Stimulated activated CD8-positive, alpha-beta memory T cell treated with anti-CD3 and anti-CD28 coated beads, Interleukin-7, amount 100 ng/mL, for 1 hour (primary cell): Measurements from ENCODE around the gene ZBED2.
"Not testable (repeated sequence)": the region's sequence is repeated elsewhere in the genome, so short reads cannot be mapped to it uniquely, and the experiment has no call there.

Experiments used
- DNase-seq, 2 donors: peaks; one replicate each; pipeline ENCODE4 v3.0.0-alpha.2; 2020; ENCODE audit warnings: low read depth in 2 of 2

The ZBED2 gene, protein sequence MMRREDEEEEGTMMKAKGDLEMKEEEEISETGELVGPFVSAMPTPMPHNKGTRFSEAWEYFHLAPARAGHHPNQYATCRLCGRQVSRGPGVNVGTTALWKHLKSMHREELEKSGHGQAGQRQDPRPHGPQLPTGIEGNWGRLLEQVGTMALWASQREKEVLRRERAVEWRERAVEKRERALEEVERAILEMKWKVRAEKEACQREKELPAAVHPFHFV

DNA sequence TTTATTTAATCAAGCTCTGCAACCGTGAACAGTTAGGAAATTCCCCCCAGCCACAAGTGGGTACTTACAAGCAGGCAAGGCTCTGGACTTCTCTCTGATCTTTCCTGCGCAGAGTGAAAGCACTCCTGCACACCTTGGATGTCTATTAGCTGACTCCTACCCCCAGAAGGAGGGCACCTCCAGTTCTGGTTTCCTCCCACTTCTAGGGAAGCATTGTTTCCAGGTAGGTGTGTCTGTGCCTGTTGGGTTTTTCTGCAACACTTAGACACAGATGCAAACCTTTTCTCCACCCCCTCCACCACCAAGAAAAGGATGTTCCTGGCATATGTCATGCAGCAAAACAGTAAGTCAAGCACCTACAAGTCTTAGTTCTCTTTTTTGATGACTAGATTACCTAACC, at the start of gene ZBED2:
Gene ZBED2 (minus strand): TSS at position 115 of the 400 bp plus-strand sequence. CDS start 1,145 bp downstream, outside the sequence.
- no peak for DNase-seq

DNA sequence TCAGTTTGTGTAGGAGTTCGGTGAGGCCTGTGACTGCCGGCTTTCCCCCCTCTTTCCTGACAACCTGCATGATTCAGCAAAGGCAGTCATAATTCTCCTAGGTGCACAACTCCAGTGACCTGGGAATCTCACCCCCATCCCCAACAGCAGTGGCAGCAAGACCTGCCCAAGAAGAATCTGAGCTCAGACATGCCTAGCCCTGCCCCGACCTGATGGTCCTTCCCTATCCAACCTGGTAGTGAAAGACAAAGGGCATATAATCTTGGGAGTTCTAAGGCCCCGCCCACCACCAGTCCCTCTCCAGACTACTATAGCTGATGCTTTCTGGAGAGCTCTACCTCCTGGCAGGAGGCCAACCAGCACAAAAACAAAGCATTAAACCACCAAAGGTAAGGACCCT, 44.2 kb upstream of the ZBED2 start:
- no peak for DNase-seq

DNA sequence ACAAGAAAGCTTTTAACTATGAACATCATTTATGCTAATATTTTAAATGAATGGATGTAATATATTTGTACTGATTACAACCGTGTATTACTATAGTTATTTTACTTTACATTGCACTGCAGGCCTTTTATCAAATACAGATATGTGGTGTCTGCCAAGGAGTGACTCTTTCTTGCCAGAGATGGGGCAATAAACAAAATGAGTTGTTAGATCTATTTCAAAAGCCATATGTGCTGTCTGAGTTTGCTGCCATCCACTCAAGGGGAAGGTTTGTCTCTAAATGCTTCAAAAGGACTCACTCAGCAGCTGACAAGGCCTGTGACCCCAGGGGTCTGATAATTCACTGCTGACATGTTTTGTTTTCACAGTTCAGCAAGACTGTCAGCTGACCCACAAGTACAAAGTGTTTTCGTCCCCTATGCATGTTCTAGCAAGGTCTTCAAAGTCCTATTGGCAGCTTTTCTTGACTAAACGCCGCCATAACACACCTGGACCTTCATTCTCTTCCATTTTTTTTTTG, 41.3 kb upstream of the ZBED2 start:
- no peak for DNase-seq

DNA sequence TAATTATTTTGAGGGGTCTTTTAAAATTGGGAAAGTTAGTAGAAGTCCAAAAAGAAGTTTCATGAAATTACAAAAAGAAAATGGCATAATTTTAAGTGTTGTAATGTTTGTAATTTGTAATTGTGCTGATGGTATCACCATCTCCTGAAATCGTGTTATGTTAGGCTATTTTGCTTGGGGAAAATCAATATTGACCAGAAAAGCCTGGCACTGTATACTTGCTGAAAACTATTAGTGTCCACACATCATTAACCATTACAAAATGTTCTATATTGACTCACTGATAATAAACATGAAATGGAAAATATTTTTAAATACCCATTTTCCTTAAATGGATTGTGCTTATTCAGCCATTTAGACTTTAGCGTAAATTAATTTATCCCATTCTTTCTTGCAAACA, 40.3 kb upstream of the ZBED2 start:
- DNase-seq, result no peak

DNA sequence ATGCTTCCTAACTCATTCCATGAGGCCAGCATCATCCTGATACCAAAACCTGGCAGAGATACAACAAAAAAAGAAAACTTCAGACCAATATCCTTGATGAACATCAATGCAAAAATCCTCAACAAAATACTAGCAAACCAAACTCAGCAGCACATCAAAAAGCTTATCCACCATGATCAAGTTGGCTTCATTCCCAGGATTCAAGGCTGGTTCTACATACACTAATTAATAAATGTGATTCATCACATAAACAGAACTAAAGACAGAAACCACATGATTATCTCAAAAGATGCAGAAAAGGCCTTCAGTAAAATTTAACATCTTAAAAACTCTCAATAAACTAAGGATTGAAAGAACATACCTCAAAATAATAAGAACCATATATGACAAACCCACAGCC, 35.5 kb upstream of the ZBED2 start:
- DNase-seq, result not testable (repeated sequence)

DNA sequence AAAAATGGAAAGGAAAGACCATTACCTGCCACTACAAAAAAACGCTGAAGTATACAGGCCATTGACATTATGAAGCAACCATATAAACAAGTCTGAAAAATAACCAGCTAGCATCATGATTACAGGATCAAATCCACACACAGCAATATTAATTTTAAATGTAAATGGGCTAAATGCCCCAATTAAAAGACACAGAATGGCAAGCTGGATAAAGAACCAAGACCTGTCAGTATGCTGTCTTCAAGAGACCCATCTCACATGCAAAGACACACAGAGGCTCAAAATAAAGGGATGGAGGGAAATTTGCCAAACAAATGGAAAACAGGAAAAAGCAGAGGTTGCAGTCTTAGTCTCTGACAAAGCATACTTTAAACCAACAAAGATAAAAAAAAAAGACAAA, 33.9 kb upstream of the ZBED2 start:
- DNase-seq, result not testable (repeated sequence)

DNA sequence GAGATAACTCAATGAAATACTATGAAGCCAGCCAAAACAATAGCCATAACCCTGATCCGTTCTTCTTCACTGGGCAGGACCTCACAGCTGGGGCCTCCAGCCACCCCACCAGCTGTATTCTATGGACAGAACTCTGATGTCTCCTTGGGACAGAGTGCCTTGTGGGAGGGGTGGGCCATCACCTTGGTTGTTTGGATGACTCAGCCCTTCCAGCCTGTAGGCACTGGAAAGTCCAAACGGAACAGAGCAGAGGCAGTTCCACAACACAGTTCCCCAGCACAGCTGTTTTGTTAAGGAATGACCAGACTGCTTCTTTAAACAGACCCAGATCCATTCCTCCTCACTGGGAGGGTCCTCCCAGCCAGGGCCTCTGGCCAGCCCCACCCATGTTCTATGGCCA, 31.9 kb upstream of the ZBED2 start:
- no peak for DNase-seq

DNA sequence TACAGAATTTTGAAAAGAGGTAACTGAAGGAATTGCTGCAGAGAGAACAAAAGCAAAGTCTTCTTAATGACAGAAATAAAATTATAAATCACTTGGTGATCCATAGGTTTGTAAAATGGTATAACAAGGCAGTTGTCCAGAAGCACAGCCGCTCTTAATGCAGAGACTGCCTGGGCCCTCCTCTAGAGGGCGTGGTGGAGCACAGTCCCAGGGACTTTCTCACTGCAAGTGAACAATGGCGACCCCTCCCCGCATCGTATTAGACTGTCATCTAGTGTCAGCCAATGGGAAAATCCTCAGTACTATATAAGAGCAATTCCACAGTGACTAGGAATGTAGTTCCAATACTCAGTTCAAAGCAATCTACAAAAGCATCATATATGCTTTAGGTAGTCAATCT, 26.4 kb upstream of the ZBED2 start:
- no peak for DNase-seq

DNA sequence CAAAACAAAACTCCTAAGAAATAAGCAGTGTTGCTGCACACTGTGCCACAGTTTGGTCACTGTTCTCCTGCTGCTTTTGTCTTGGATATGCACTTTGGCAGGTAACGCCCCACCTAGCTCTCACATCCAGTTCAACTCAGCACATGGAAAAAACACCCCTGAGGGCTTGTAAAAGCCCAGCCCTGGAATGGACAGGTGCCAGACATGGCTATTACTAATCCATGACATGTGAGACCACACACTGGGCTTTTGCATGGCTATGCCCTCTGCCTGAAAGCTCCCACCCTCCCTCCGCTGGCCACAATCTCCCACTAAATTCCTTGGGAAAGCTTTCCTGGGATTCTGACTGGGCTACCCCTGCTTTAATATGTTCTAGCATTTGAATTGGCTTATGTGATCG, 24.7 kb upstream of the ZBED2 start:
- no peak for DNase-seq

DNA sequence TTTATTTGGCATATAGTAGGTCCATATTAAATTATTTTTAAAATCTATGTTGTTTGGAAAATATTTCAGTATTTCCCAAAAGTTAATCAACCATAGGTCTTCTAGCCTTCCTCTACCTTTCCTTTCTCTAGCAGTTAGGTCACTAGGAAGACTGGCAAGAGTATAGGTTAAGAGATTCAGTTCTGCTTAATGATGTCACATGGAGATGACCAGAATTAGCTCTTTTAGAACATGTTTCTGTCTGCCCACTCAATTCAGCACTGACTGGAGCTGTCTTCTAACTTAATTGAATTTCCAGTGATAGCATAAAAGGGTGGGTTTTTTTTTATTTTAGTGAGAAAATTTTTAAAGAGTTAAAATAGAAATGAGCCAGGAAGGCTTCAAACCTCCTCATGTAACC, 23.8 kb upstream of the ZBED2 start:
- no peak for DNase-seq

DNA sequence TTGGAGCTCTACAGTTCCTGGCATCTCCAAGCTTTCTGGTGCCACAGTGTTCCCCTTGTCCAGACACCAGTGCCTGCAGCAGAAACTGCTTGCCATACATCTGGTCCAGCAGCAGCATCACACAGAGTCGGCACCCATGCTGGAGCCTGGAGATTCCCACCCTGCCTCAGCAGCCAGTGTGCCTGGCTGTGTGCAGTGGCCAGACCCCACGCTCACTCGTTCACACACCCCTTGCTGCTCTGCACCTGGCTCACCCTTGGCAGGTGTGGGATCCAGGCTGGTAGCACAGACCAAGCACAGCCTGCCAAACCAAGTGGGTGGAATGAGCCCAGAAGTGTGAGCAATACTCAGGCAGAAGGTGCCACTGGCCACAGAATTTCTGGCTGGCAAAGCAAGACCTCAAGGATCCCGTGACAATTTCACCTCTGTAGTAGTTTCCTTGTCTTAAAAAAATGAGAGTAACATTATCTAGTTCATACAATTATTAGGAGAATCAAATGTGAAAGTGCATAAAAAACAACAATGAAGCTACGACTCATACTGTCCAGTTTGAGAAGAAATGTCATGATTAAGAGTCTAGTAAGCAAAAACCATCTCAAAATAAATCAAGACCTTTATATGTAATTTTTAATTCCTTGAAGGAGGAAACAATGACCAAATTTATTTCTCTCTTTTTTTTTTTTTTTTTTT, 22.9 kb upstream of the ZBED2 start:
- DNase-seq, result no peak

DNA sequence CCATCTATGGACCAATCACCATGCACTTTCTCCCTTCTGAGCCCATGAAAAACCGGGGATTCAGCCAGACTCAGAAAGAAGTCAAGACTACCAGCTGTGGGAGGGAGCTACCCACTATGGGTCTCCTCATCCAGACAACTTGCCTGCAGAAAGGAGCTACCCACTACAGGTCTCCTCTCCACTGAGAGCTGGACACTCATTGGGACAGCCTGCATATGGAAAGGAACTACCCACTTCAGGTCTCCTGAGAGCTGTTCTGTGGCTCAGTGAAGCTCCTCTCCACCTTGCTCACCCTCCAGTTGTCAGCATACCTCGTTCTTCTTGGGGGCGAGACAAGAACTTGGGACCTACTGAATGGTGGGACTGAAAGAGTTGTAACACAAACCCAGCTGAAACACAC, 22.3 kb upstream of the ZBED2 start:
- DNase-seq, result no peak

DNA sequence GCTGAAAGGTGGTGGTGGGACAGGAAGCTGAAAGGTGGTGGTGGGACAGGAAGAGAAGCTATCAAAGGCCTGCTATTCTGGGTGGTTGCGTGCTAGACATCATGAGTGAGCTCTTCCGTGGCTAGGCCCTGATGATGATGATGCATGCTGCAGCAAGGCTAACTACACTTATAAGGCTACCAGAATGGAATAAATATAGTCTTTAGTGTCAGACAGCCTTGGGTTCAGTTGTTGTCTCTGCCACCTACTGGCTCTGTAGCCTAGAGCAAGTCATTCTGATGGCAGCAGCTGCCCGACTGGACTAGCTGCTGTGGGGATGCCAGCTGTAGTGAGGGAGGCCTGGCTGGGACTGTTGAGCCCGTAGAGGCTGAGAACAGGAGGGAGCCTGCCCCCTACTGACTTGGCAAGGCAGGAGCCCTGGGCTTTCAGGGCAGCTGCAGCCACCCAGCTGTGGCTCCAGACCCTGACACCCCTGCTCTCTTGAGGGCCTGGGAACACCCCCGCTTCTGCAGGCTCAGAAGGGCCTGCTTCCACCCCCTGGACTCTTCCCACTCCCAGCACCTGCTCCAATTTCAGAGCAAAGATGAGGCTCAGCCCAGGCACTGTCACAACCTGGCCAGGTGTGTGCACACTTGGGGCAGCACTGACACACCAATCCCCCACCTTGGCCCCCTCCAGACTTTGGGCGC, 21.4 kb upstream of the ZBED2 start:
- DNase-seq, result peak in 1 of 2 donors; percentile 6

DNA sequence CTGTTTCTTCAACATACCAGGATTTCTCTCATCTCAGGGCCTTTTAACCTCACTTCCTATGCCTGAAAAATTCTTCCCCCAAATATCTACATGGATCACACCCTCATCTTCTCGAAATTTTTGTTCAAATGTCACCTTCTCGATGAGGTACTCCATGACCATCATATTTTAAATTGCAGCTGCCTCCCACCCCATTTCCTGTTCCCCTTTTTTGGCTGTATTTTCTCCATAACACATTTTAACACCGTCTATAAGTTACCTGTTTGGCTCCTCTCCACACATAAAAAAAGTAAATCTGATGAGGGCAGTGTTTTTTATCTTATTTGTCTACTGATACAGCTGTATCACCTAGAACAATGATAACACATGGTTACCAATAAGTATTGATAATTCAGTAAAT, 20.7 kb upstream of the ZBED2 start:
- DNase-seq, result no peak

DNA sequence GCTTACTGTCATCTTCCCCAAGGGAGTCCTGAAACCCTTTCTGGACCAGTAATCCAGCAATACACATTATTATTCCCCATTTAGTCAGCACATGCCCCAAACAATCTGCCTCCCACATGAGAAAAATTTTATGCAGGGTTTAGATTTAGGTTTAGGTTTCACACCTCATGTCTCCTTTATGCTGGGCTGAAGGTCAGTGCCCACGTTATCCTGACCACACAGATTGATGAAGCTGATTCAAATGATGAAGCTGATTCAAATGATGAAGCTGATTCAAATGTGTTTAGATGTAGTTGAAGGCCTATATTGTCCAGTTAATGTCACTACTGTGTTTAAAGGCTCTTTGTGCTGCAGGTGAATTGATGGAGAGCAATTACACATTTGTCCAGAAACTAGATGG, 18.1 kb upstream of the ZBED2 start:
- no peak for DNase-seq

DNA sequence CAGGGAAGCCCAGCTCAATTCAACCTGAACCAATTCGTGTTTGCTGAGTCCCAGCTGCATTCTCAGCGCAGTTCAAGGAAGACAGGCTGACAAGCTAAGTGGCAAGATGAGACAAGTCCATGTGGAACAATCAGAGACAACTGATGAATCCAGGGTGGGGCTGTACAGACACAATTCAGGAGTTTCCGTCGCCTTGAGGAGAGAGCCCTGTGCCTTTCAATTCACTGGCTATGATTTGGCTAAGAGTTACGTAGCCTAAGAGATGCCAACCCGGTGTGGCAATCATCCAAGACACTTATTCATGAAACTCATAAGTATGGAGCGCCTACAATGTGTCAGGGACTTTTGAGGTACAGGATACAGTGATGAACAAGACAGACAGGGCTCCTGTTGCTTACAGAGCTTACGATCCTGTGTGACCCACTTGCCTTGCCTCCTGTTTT, 15.5 kb upstream of the ZBED2 start:
- DNase-seq, result no peak

DNA sequence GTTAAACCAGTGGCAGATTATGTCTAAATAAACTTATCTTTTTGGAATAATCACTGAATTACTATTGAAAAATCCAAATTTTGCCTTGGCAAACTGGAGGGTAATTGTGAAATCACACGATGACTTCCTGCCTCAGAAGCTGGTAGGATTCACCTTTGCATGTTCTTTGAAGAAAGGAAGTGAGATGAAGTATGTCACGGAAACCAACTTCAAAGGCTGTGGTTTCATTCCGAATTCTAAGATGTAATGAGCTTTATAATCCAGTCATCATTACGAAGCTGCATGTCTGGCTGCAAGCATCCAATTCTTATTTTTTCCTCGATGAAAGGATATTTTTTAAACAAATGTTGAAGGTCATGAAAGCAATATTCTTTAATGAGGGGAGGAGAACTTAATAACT, 15.0 kb upstream of the ZBED2 start:
- DNase-seq, result no peak

DNA sequence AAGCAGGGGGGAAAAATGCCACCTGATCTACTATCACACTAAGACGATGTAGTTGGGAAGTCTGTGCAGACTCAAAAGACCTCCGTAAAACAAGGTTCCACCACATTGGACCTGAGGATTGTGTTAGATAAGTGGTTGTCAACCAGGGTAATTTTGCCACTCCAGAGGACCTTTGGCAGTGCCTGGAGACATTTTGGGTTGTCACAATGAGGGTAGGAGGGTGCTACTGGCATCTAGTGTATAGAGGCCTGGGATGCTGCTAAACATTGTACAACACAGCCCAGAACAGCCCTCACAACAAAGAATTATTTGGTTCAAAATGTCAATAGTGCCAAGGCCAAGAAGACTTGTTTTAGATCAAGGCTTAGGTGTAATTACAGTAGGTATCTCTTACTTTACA, 14.6 kb upstream of the ZBED2 start:
- DNase-seq, result no peak

DNA sequence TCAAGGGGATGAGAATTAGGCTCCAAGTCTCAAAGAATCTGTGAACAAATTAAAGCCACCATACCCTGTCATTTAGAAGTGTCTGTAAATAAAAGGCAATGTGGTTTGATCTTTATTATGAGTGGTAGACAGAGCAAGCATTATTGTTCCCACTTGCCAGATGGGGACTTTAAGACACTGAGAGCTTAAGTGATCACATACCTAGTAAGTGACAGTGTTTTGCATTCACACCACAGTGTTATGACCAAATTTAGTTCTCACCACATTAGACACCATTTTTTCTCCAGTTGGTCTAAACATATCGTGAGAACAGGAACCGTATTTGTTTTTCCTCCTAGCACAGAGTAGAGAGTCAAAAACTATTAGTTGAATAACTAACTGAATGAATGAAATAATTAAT, 13.2 kb upstream of the ZBED2 start:
- DNase-seq, result no peak

DNA sequence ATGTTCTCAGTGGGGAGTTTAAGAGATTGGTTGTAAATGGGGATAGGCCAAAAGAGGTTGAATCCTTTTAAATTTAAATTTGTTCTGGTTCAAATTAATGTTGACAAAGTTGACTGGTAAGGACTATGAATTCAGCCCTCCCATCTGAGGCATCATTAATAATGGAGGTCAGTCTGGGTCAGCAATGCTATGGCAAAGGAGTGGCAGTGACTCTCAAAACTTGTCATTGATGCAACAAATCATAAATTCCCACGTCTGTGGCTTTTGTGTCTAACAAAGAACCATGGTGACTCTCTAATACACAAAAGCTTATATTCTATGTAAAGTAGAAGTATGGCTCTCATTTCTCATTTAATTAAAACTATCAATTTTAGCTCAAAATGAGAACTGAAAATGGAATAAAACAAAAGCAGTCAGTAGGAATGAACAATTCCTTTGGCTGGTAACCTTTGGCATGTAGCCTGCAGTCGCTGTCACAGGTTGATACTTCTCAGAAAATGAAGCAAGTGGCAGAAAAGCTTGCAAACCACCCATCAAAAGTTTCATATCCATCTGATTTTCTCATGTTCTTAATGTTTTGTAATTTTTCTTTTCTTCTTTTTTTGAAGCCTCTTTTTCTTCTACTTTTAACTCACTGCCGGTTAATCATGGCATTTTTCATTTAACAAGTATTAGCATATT, 12.2 kb upstream of the ZBED2 start:
- no peak for DNase-seq

DNA sequence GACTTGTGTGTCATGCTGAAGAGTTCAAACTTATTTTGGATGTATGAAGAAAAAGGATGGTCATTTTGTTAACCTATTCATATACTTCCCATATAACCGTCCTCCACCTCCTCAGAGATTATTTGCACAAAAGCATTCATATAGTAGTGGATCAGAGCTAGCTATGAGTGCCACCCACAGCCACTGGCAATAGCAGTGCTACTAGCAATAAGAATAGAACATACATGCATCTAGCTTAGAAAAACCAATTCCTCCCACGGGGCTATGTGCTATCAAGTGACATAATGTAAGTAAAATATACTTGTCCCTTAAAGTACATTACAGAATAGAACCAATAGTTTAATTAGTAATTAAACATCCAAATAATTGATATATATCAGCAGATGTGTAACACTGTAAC, 10.3 kb upstream of the ZBED2 start:
- no peak for DNase-seq

DNA sequence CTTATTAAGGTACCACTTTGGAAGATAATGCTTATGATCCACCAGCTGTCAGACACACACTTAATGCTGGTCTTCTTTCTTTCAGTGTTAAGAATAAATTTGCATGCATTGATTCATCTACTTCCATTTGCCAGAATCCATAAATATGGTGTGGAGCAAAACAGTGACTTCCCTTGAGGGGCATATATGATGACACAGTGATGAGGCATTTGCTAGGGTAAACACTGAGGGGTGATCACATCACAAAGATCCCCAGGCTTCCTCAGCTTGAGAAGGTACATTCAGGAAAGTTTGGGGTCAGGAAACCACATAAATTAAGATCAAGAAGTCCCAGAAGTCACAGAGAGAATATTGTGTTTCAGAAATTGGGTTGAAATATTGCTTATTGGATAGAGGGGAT, 9.9 kb upstream of the ZBED2 start:
- no peak for DNase-seq
